ENCODE results near the gene PDE4D.

The PDE4D gene

GRCh38 chr5:58919833-58920232 is 973.7 kb downstream of the PDE4D start:
- no peaks in the 10 kb centered on the region for H3K27me3 Mint-ChIP-seq
- intact Hi-C loops (cut with micrococcal nuclease) = no loop called here
- H3K4me3 Mint-ChIP-seq = no peak overlapping the region
- H3K27ac Mint-ChIP-seq = no peak overlapping the region
- H3K9me3 Mint-ChIP-seq = no peaks in the 10 kb centered on the region
- peaks cover 12% of the 10 kb centered on the region for H3K4me1 Mint-ChIP-seq (ENCODE audit: low read depth)
- no peaks in the 10 kb centered on the region for H3K36me3 Mint-ChIP-seq (ENCODE audit: low read depth)

Data from dendritic cell treated with granulocyte-macrophage colony-stimulating factor and Interleukin-4, amounts not matched to agents 40 ng/mL and 50 ng/mL, for 4 days (primary cell).